ENCODE measurements around the gene NHS.

GRCh38 chrX:17744896-17745523, 370.0 kb downstream of the NHS start:
- TF ChIP-seq CTCF (IDR thresholded peaks at IDR 0.05; ENCODE audit: low read length): peak; percentile 41
- no peak for TF ChIP-seq EZH2 (optimal IDR thresholded peaks at IDR 0.05; ENCODE audit: low read depth, low read length)
